ENCODE results near the gene EVI5L. TPM values are rescaled to one million over a fixed set of nuclear protein-coding genes. Genes with fewer than 3 reads are reported as not detected.

The EVI5L gene
- total and polyA plus RNA-seq, 2 of the 4 experiments (the other 2 are of a cell fraction) = 12.7 to 14.6 TPM

- Histone ChIP-seq H3K79me1 (ENCODE audit: low read depth in 1 of 2, low read length in 2 of 2) (no peaks in the 10 kb centered on the region), H3K4me1 (ENCODE audit: control insufficient read depth, insufficient read depth, low read length) (no peaks in the 10 kb centered on the region), H2BK5ac (ENCODE audit: low read depth, low read length, poor library complexity, severe bottlenecking) (no peak overlapping the region), H4K5ac (ENCODE audit: low read depth, low read length) (no peak overlapping the region), H4K8ac (ENCODE audit: low read depth in 2 of 2, low read length in 2 of 2) (no peak overlapping the region), H3K14ac (replicated peaks; ENCODE audit: low read depth, low read length) (no peak overlapping the region), H3K4me3 (ENCODE audit: insufficient read depth, low read depth, low read length) (no peak overlapping the region), H2BK20ac (ENCODE audit: low read depth, low read length) (no peak overlapping the region), H3K27ac (ENCODE audit: insufficient read depth, low read length) (no peak overlapping the region), H3K4me2 (ENCODE audit: low read depth, low read length) (no peak overlapping the region), H2AFZ (replicated peaks; ENCODE audit: low read length, poor library complexity) (no peak overlapping the region), H3K9me3 (ENCODE audit: control insufficient read depth, insufficient read depth, low read length) (peaks cover 8% of the 10 kb centered on the region), H3K9me1 (ENCODE audit: insufficient read depth, low read length) (no peaks in the 10 kb centered on the region), H2AK9ac (replicated peaks; ENCODE audit: low read depth, low read length, poor library complexity) (no peak overlapping the region), H2BK120ac (ENCODE audit: low read depth, low read length) (no peak overlapping the region), H4K91ac (ENCODE audit: insufficient read depth, low read depth, low read length) (no peak overlapping the region), H3K4ac (ENCODE audit: low read depth, low read length) (no peak overlapping the region), H3K9ac (ENCODE audit: low read depth, low read length) (no peak overlapping the region), H3K27me3 (ENCODE audit: control insufficient read depth, insufficient read depth, low read length) (peaks cover 12% of the 10 kb centered on the region), H3K36me3 (ENCODE audit: control insufficient read depth, insufficient read depth, low read length) (no peaks in the 10 kb centered on the region), H2AK5ac (ENCODE audit: low read depth, low read length) (no peak overlapping the region), H3K18ac (ENCODE audit: low read depth, low read length) (no peak overlapping the region), H3K23ac (ENCODE audit: low read depth, low read length) (no peak overlapping the region), H3K56ac (ENCODE audit: extremely low read depth, insufficient read depth, low read length) (no peak overlapping the region), H4K20me1 (ENCODE audit: insufficient read depth, low read length) (no peaks in the 10 kb centered on the region), H2BK15ac (ENCODE audit: low read depth, low read length) (no peak overlapping the region)
- dilution Hi-C loops (cut with HindIII; ENCODE audit: low sequenced_read_pairs, unreplicated experiment) = no loop called here
- ATAC-seq (ENCODE audit: low read depth) (no peak), DNase-seq (no peak)
- no CpG with 5 or more reads among the region's 1 CpG for WGBS, 2 experiments (ENCODE audit: extremely low coverage in 2 of 2, insufficient read length in 1 of 2)
- BruUV-seq (replicated peaks) = no TSS peak
- TF ChIP-seq MAZ (IDR thresholded peaks at IDR 0.05; ENCODE audit: borderline replicate concordance, low read depth, low read length) (no peak), ELK1 (IDR thresholded peaks at IDR 0.05; ENCODE audit: borderline replicate concordance, low read depth, low read length) (no peak), BHLHE40 (IDR thresholded peaks at IDR 0.05; ENCODE audit: low read depth, low read length) (no peak), RCOR1 (IDR thresholded peaks at IDR 0.05; ENCODE audit: insufficient replicate concordance, low read length) (no peak), POLR2A (IDR thresholded peaks at IDR 0.05; ENCODE audit: low read depth, low read length) (no peak), FOS (IDR thresholded peaks at IDR 0.05; ENCODE audit: low read depth, low read length) (no peak), RAD21 (IDR thresholded peaks at IDR 0.05; ENCODE audit: low read length) (no peak), SMC3 (IDR thresholded peaks at IDR 0.05; ENCODE audit: low read depth, low read length) (no peak), USF2 (IDR thresholded peaks at IDR 0.05; ENCODE audit: low read depth, low read length) (no peak), RFX5 (IDR thresholded peaks at IDR 0.05; ENCODE audit: low read depth, low read length) (no peak), MXI1 (IDR thresholded peaks at IDR 0.05; ENCODE audit: borderline replicate concordance, low read depth, low read length) (no peak), NFE2L2 (IDR thresholded peaks at IDR 0.05; ENCODE audit: low read depth, low read length) (no peak), MAFK (IDR thresholded peaks at IDR 0.05; ENCODE audit: low read depth, low read length) (no peak), CTCF (conservative IDR thresholded peaks at IDR 0.05; ENCODE audit: low read depth, low read length) (no peak), CEBPB (IDR thresholded peaks at IDR 0.05; ENCODE audit: low read depth, low read length) (no peak), CHD1 (IDR thresholded peaks at IDR 0.05; ENCODE audit: low read depth, low read length) (no peak)
- ChIA-PET POLR2A (ENCODE audit: unreplicated experiment) (no interaction called here), CTCF (no interaction called here)
- intact Hi-C loops (cut with micrococcal nuclease) = no loop called here
- in situ Hi-C loops (cut with MboI; ENCODE audit: low sequenced_read_pairs) = loop anchor here (25.0 kb wide), 1 partner anchor 706 kb away; no protein-coding TSS in a partner anchor
Measured at GRCh38 chr19:7817801-7818200, 12.2 kb upstream of the EVI5L start.
